GM19324 (cell line): ENCODE data around the gene POLR2E.
"Not testable (repeated sequence)": the region's sequence is repeated elsewhere in the genome, so short reads cannot be mapped to it uniquely, and the experiment has no call there.

Source experiments
- ATAC-seq: cut with Tn5 transposase; IDR thresholded peaks from one replicate; pipeline ENCODE4 v1.9.1; 2021; ENCODE audit warnings: mild to moderate bottlenecking, moderate library complexity; ENCODE audit not compliant: unreplicated experiment, low FRiP score

Gene POLR2E

DNA sequence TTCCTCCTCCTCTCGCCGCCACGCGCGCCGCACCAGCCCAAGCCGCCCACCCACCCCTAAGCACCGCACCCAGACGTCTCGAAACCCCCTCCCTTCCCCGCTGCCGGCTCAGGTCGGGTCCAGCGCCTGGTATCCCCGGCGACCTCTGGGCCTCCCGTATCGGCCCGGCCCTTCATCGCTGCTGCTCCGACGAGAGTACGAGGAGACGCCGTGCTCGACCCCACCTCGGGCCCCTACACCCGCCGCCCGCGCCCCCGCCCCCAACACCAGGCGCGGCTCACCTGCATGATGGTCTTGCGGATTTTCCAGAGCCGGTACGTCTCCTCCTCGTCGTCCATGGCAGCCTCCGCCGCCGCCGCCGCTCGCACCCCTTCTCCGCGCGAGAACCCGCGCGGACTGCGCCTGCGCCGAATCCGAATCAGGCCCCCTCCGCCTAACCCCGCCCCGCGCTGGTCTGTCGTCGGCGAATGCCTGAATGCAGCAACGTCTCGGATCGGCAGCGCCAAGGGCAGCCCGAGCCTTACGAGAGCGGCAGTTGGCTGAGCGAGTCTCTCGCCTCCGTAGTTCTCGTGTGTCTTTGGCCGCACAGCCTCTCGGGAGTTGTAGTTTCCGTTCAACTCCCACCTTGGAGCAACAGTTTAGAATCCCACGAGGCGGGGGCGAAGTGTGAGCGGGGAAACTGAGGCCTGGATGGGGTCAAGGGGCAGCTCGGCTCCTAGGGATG, at the start of gene POLR2E:
Gene POLR2E (minus strand): TSS at position 398 of the 724 bp plus-strand sequence. CDS start 60 bp downstream, at position 338.
- peak; percentile 78 for ATAC-seq

DNA sequence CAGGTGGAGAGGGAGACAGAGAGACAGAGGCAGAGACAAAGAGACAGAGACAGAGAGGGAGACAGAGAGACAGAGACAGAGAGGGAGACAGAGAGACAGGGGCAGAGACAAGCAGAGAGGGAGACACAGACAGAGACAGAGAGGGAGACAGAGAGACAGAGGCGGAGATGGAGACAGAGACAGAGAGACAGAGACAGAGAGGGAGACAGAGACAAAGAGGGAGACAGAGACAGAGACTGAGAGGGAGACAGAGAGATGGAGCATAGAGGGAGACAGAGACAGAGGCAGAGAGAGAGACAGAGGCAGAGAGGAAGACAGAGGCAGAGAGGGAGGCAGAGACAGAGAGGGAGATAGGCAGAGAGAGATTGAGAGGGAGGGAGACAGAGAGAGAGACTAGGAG, 49.6 kb upstream of the POLR2E start:
- ATAC-seq, result no peak

DNA sequence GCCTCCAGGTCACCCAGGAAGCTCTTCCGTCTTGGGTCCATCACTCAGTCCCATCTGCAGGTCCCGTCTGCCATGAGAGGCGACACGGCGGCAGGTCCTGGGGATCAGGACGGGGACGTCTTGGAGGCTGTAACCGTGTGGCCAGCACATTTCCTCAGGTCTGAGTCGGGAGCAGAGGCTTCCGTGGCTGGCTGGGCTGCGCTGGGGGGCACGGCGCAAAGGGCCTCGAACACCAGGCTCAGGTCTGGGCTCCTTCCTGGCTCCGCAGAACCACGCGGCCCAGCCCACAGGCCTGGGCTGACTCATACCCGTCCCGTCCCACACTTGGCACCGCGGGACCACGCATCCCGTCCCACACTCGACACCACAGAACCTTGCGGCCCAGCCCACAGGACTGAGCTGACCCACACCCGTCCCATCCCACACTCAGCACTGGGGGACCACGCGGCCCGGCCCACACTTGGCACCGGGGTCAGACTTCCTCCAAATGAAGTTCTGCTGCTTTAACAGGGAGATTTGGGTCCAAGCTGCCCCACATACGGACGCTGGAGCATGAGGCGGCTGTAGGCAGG, 48.7 kb upstream of the POLR2E start:
- no peak for ATAC-seq

DNA sequence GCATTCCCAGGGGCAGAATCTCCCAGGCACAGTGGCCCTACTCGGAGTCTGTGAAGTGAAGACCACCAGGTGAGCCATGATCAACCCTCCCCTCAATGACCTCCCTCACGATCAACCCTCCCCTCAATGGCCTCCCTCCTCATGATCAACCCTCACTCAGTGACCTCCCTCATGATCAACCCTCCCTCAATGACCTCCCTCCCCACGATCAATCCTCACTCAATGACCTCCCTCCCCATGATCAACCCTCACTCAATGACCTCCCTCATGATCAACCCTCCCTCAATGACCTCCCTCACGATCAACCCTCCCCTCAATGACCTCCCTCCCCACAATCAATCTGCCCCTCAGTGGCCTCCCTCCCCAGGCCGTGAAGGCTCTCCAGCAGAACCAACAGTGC, 46.8 kb upstream of the POLR2E start:
- ATAC-seq, result no peak

DNA sequence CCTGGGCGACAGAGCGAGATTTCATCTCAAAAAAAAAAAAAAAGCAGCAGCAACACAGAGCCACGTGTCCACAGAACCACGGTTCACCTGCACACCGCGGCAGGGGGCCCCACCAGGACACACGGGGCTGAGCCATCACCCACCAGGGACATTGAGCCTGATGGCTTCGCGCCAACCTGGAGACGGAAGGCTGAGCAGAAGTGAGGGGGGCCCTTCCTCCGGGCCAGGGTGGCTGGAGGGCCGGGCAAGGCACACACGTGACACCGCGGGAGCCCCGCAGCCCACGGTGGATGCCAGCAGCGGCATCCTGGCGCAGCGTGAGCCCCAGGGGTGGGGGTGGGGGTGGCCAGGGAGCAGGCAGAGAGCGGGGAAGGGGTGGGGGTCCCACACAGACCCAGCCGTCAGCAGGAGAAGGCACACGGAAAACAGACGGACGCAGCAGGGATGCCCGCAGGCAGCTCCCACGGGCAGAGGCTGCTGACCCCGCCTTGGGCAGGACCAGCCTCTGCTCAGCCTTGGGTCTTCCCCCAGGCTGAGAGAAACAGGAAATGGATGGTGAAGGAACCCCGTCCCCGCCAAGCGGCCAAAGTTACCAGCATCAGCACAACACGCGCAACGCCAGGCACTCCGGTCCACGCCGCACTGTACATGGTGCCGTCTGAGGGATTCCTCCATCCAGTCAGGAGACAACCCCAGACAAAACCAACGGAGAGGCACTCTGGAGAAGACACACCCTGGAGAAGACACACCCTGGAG, 45.3 kb upstream of the POLR2E start:
- ATAC-seq, result no peak

DNA sequence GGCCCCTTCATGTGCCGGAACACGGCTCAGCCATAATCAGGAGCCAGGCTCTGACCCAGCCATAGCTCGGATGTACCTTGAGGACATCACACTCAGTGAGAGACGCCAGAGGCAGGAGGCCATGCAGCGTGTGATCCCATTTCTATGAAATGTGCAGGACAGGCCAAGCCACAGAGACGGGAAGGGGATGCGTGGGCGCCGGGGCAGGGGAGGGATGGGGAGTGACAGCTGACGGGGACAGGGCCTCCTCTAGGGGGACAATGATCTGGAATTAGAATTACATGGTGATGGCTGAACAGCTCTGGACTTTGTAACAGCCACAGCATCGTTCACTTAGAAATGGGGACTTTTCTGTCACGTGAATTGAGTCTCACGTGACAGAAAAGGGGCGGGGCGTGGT, 44.0 kb upstream of the POLR2E start:
- no peak for ATAC-seq

DNA sequence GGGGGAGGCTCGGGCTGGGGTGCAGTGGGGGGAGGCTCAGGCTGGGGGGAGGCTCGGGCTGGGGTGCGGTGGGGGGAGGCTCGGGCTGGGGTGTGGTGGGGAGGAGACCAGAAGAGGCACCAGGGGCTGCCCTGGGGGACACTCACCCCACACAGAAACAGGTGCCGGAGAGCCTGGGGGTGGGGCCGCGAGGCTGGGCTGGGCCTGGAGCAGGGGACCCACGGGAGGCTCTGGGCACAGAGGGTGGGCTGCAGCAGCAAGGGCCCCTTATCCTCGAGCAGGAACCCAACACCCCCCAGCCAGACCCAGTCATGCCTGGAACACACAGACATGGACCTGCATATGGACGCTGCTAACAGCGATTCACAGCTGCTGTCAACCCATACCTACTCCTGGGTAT, 42.9 kb upstream of the POLR2E start:
- ATAC-seq, result no peak

DNA sequence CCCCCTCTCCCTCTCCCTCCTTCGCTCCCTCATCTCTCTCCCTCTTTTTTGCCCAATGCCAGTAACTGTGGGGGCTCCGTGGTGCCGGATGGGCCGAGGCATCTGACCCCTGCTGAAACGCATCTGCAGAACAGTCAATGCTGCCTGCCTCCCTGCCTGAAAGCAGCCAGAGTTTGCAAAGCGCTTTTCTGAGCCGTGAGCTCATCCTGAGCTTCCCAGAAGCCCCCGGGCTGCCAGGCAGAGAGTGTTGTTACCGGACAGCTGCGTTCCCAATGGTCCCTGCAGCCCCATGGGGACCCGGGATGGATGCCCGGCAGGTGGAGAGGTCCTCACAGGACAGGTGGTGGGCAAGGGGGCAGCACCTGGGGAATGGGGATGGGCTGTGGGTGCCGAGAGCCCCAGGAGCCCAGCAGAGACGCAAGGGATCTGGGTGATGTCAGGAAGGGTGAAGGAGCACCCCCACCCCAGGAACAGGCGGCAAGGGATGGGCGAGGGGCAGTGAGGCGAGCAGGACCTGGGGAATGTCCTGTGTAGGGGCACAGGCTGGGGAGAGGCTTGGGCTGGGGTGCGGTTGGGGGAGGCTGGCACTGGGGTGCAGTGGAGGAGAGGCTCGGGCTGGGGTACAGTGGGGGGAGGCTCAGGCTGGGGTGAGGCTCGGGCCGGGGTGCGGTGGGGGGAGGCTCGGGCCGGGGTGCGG, 41.6 kb upstream of the POLR2E start:
- no peak for ATAC-seq

DNA sequence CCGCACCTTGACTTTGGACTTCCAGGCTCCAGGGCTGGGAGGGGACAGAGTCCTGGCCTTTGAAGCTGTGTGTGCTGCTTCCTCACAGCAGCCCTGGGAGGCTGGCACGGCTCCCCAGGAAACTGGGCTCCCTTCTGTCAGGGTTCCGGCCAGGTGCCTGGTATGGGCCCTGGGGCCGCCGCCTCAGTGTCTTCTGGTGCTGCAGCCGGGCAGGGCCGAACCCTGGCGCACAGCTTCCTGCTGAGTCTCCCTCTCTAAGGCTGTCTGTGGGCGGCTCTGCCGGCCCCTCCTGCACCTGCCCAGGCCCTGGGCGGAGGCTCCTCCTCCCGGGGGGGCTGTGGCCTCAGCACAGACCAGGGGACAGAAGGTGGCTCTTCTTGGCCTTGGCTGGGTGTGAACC, 41.0 kb upstream of the POLR2E start:
- no peak for ATAC-seq

DNA sequence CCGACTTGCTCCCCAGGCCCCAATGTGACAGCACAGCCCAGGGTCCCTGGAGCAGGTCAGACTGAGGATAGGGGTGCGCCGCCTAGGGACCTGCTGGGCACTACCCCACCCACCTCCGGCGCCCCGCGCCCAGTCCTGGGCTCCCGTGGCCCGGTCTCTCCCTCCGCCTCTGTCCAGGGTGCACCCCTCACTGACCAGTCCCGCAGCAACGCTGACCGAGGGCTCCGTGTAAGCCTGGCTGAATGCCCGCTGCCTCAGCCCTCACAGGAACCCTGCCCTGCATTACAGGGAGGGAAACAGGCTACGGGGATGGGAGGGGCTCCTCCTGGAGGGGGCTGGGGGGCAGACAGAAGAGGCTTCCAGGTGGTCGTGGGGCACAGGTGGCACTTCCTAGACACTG, 40.3 kb upstream of the POLR2E start:
- ATAC-seq, result no peak

DNA sequence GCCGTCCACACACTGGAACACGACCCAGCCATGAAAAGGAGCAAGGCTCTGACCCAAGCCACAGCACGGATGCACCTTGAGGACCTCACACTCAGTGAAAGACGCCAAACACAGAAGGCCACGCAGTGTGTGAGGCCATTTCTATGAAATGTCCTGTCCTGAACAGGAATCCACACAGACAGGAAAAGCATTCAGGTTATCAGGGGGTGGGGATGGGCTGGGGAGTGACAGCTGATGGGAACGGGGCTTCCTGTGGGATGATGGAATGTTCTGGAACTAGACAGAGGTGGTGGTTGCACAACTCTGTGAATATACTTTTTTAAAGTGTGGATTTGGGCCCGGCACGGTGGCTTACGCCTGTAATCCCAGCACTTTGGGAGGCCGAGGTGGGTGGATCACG, 39.3 kb upstream of the POLR2E start:
- no peak for ATAC-seq

- peak; percentile 44 for ATAC-seq
Measured at GRCh38 chr19:1133471-1133929, 38.3 kb upstream of the POLR2E start.

- ATAC-seq, result peak; percentile 7
Measured at GRCh38 chr19:1132552-1133383, 37.6 kb upstream of the POLR2E start.

DNA sequence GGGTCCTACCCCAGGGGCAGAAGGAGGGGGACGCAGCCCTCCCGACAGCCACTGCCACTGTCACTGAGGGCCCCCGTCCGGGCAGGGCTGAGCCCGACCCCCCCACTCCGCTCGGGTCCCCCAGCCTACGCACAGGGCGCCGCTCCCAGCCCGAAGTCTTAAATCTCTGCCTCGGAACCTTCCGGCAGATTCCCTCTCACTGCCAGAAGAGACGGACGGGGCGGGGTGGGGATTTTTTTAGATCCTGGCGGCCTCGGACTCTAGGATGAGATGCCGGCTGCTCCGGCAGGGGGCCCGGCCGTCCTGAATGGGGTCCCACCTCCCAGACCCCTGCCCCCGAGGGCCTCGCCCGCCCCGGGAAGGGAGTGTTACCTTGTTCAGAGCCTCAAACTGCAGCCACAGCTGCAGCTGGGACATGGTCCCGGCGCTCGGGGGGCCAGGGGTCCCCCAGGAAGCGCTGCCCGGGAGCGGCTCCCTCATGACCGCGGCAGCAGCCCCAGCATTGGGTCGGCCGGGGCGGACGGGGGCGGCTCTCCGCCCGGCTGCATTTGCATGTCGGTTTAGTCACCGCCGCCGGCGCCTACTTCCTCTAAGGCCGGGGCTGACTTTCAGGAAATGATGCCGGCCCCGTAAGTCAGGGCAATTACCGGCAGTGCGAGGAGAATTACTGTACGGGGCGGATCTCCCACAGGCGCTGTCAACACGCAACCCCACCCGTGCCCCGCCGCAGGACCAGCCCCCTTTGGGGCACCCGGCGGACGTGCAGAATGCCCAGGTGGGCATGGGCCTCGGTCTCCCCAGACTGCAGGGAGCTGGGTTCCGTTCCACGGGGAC, 36.8 kb upstream of the POLR2E start:
- ATAC-seq, result peak; percentile 51

GRCh38 chr19:1130771-1131717, 35.9 kb upstream of the POLR2E start:
- ATAC-seq, result no peak

- ATAC-seq, result no peak
Measured at GRCh38 chr19:1129535-1129934, 34.4 kb upstream of the POLR2E start.

GRCh38 chr19:1129084-1129483, 33.9 kb upstream of the POLR2E start:
- ATAC-seq, result not testable (repeated sequence)

GRCh38 chr19:1128106-1128505, 32.9 kb upstream of the POLR2E start:
- no peak for ATAC-seq
